ENCODE data around the gene HS6ST3.

The HS6ST3 gene

DNA sequence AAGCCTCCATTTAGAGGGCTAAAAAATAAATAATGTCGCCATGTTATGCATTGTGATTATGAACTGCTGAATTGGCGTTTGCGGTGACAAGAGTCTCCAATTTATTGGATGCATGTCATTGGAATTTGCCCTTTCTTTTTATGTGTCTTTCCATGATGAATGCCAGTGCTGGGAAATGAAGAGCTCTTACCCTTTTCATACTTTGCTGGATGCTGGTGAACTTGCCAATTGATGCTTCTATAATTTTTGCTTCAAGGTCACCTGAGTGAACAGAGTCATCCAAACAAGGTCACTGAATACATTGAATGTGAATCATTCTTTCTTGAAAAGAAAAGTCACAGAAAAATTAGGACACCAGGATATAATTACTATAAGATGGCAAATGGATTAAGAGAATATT, 556.2 kb downstream of the HS6ST3 start:
- TF ChIP-seq, protein P1, sequence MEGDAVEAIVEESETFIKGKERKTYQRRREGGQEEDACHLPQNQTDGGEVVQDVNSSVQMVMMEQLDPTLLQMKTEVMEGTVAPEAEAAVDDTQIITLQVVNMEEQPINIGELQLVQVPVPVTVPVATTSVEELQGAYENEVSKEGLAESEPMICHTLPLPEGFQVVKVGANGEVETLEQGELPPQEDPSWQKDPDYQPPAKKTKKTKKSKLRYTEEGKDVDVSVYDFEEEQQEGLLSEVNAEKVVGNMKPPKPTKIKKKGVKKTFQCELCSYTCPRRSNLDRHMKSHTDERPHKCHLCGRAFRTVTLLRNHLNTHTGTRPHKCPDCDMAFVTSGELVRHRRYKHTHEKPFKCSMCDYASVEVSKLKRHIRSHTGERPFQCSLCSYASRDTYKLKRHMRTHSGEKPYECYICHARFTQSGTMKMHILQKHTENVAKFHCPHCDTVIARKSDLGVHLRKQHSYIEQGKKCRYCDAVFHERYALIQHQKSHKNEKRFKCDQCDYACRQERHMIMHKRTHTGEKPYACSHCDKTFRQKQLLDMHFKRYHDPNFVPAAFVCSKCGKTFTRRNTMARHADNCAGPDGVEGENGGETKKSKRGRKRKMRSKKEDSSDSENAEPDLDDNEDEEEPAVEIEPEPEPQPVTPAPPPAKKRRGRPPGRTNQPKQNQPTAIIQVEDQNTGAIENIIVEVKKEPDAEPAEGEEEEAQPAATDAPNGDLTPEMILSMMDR (IDR thresholded peaks at IDR 0.05; ENCODE audit: borderline replicate concordance, extremely low read depth, low read length, poor library complexity, severe bottlenecking): no peak
- TF ChIP-seq EZH2 (IDR thresholded peaks at IDR 0.05; ENCODE audit: borderline replicate concordance, low read depth, low read length, severe bottlenecking): no peak
- no peak for ATAC-seq (ENCODE audit: insufficient read depth, low read depth)

DNA sequence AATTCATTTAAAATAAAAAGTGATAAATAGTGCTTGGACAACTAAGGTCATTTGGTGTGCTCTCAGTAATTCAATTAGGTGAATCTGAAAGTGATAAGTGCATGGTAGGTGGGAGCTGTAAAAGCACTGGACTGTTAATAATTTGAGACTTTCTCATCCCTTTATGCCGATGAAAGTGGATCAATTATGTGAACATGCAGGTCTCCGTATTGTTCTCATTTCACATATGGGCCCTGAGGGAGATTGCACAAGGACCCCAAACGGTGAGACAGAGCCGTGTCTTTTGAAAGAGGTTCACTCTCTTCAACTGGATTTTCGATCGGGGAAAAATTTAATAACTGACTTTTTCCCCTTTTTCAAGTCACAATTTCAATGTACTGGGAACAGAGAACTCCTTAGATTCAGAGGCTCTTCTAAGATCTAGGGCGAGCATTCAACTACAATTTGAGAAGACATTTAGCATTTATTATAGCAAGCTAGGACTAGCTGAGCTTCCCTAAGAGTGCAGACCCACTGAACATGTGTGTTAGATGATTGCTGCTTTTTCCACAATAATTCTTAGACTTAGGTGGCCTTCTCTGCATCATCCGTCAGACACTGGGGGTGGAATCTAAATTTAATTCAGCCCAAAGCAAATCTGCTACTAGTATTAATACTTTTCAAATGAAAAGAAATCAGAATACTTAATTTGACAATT, 556.8 kb downstream of the HS6ST3 start:
- DNase-seq (no peak), ATAC-seq (ENCODE audit: insufficient read depth, low read depth) (no peak)
- Histone ChIP-seq H3K36me3 (ENCODE audit: insufficient read depth, low read length) (no peaks in the 10 kb centered on the region), H3K27me3 (ENCODE audit: insufficient read depth, low read length, poor library complexity) (no peaks in the 10 kb centered on the region), H3K27ac (ENCODE audit: low read length) (no peak overlapping the region), H2AFZ (ENCODE audit: low read depth, low read length) (no peak overlapping the region), H3K9me3 (ENCODE audit: insufficient read depth, low read length, severe bottlenecking) (no peaks in the 10 kb centered on the region), H3K4me3 (ENCODE audit: low read depth in 1 of 2, low read length in 2 of 2) (no peak overlapping the region), H4K20me1 (ENCODE audit: insufficient read depth, low read length) (no peaks in the 10 kb centered on the region), H3K9ac (ENCODE audit: low read depth, low read length) (no peak overlapping the region), H3K79me2 (ENCODE audit: insufficient read depth, low read length) (no peaks in the 10 kb centered on the region), H3K4me1 (ENCODE audit: insufficient read depth, low read length) (no peaks in the 10 kb centered on the region), H3K4me2 (ENCODE audit: insufficient read depth, low read length) (no peak overlapping the region)
- TF ChIP-seq, protein P1 (IDR thresholded peaks at IDR 0.05; ENCODE audit: borderline replicate concordance, extremely low read depth, low read length, poor library complexity, severe bottlenecking): no peak
- TF ChIP-seq EZH2 (IDR thresholded peaks at IDR 0.05; ENCODE audit: borderline replicate concordance, low read depth, low read length, severe bottlenecking): no peak

More for the DNA sequence above, 556.2 kb downstream of the HS6ST3 start:
- Histone ChIP-seq H3K4me2 (ENCODE audit: insufficient read depth, low read length) (no peak overlapping the region), H3K4me1 (ENCODE audit: insufficient read depth, low read length) (no peaks in the 10 kb centered on the region), H3K79me2 (ENCODE audit: insufficient read depth, low read length) (no peaks in the 10 kb centered on the region), H3K36me3 (ENCODE audit: insufficient read depth, low read length) (no peaks in the 10 kb centered on the region), H3K9me3 (ENCODE audit: insufficient read depth, low read length, severe bottlenecking) (no peaks in the 10 kb centered on the region), H4K20me1 (ENCODE audit: insufficient read depth, low read length) (no peaks in the 10 kb centered on the region), H3K27ac (ENCODE audit: low read length) (no peak overlapping the region), H2AFZ (ENCODE audit: low read depth, low read length) (no peak overlapping the region), H3K9ac (ENCODE audit: low read depth, low read length) (no peak overlapping the region), H3K27me3 (ENCODE audit: insufficient read depth, low read length, poor library complexity) (no peaks in the 10 kb centered on the region), H3K4me3 (ENCODE audit: low read depth in 1 of 2, low read length in 2 of 2) (no peak overlapping the region)
- DNase-seq: no peak

DNA sequence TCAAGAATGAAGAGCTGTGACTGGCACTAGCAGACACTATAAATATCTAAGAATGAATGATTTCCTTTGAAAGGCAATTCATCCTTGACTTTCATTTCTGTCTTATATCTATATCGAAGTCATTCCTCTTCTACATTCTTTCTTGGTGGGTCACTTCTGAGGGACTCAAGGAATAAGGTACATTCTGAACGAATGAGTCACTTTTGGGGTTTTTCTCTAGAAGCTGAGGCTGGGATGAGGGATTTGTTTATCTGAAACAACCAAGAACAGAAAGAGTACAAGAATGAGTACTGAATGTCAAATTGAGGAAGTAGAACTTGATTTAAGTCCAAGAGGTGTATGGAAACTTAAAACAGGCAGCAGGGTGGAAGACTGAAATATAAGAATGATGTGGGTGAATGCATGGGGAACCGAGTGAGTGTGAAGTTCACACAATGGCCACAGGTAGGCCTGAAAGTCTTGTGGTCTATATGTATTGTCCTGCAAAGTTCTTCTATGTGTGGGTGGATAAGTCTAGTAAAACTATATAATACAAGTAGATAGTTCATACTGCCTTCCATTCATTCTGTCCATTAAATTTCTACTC, 560.5 kb downstream of the HS6ST3 start:
- Histone ChIP-seq H3K79me2 (ENCODE audit: insufficient read depth, low read length) (no peaks in the 10 kb centered on the region), H3K4me3 (ENCODE audit: low read depth in 1 of 2, low read length in 2 of 2) (no peak overlapping the region), H3K27ac (ENCODE audit: low read length) (no peak overlapping the region), H4K20me1 (ENCODE audit: insufficient read depth, low read length) (no peaks in the 10 kb centered on the region), H2AFZ (ENCODE audit: low read depth, low read length) (no peak overlapping the region), H3K9ac (ENCODE audit: low read depth, low read length) (no peak overlapping the region), H3K36me3 (ENCODE audit: insufficient read depth, low read length) (no peaks in the 10 kb centered on the region), H3K4me2 (ENCODE audit: insufficient read depth, low read length) (no peak overlapping the region), H3K9me3 (ENCODE audit: insufficient read depth, low read length, severe bottlenecking) (no peaks in the 10 kb centered on the region), H3K4me1 (ENCODE audit: insufficient read depth, low read length) (no peaks in the 10 kb centered on the region), H3K27me3 (ENCODE audit: insufficient read depth, low read length, poor library complexity) (no peaks in the 10 kb centered on the region)
- TF ChIP-seq, protein P1 (IDR thresholded peaks at IDR 0.05; ENCODE audit: borderline replicate concordance, extremely low read depth, low read length, poor library complexity, severe bottlenecking): no peak
- TF ChIP-seq EZH2 (IDR thresholded peaks at IDR 0.05; ENCODE audit: borderline replicate concordance, low read depth, low read length, severe bottlenecking): no peak
- DNase-seq (no peak), ATAC-seq (ENCODE audit: insufficient read depth, low read depth) (no peak)

Data from DND-41 (cell line).